ENCODE data around the gene MYO5A.
"Not testable (repeated sequence)": the region's sequence is repeated elsewhere in the genome, so short reads cannot be mapped to it uniquely, and the experiment has no call there.

Gene MYO5A

DNA sequence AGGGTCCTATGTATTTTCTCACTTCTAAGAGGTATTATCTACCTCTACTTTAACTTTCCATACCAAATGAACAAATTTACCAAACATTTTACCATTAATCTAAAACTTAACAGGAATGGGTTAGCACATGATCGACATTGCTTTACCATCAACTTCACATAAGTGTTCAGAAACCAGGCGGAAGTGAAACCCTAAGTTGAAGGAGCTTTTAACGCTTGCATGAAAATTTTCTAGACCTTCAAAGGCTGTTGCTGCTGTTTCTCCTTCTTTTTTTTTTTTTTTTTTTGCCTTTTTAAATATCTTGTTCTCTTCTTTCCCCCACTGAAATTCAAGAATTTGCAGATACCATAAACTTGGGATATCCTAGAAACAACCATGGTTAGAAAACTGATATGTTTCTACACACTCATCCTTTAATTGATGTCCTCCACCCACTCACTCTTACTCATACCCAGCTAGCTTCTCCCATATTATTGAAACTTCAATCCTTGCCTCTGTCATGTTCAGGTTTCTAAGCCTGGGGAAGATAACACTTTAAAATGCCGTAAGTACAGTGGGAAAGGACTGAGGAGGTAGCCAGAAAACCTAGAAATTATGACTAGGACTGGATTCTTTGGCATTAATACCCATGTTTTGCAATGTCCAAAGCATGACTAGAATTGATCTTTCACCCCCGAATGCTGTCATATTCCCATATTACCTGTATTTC is 24.7 kb downstream of the MYO5A start:
- no peak for DNase-seq

GRCh38 chr15:52502608-52503007 is 26.1 kb downstream of the MYO5A start:
- DNase-seq = no peak

- DNase-seq = no peak
Measured at GRCh38 chr15:52499506-52499905, 29.2 kb downstream of the MYO5A start.

GRCh38 chr15:52498706-52499105 is 30.0 kb downstream of the MYO5A start:
- no peak for DNase-seq

DNA sequence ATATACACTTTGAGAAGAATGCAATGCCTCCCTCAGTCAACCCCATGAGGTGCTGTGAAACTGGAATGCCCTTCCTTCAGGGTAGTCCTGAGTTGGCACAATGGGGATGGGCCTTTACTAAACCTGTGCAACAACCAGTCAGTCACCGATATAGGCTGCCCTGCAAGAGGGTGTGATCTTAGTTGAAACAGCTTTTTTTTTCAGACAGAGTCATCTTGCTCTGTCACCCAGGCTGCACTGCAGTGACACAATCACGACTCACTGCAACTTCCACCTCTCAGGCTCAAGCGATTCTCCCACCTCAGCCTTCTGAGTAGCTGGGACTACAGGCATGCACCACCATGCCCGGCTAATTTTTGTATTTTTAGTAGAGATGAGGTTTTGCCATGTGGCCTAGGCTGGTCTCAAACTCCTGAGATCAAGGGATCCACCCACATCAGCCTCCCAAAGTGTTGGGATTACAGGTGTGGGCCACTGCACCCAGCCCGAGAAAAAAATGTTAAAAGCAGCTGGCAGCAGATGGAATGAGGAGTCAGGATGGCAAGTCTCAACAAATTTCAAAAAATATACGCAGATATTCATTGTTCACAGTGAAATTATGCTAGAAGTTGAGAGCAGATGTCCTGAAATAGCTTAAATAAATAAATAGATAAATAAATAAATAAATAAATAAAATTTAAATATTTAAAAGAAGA is 31.8 kb downstream of the MYO5A start:
- DNase-seq = peak; percentile 68

DNA sequence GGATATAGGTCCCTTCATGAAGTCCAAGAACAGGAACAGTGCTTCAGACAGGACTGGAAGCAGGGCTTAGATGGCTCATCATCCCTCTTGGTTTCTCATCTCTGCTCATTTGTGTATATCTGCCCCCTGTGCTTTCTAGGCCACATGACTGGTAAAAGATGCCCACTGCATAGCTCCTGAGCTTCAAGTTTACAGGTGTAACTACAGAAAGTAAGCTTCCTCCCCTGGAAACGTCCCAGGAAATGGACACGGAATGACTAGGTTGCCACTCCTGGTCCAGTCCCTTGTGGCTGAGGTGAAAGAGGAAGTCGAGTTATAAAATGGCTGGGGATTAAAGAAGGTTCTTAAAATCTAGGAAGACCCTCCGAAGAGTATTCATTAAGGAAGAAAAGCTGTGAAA is 32.5 kb downstream of the MYO5A start:
- DNase-seq = no peak

DNA sequence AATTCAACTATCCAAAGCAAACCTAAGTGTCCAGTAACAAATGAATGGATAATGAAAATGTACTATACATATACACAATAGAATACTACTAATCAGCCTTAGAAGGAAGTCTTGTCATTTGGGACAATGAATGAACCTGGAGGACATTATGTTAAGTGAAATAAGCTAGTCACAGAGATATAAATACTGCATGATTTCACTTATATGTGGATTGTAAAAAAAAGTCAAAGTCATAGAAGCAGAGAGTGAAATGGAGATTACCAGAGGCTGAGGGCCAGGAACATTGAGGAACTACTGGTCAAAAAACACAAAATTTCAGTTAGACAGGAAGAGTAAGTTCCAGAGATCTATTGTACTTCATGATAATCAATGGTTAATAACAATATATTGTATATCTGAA is 33.6 kb downstream of the MYO5A start:
- no peak for DNase-seq

DNA sequence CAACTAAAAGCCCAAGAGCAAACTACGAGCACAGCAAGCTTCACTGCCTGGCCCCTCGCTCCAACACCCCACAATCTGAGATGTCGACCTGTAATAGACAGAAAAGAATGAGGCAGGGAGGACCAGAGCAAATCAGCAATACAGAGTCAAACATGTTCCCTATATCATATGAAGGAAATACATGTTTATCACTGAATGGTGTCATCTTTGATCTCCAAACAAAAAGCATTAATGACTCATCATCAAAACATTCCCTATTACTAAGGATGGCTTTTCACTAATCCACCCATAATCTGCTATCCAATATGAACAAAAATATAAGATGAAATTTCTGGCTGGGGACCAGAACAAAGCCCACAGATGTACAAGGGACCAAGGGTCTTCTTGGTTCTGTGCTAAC is 34.7 kb downstream of the MYO5A start:
- DNase-seq = no peak

DNA sequence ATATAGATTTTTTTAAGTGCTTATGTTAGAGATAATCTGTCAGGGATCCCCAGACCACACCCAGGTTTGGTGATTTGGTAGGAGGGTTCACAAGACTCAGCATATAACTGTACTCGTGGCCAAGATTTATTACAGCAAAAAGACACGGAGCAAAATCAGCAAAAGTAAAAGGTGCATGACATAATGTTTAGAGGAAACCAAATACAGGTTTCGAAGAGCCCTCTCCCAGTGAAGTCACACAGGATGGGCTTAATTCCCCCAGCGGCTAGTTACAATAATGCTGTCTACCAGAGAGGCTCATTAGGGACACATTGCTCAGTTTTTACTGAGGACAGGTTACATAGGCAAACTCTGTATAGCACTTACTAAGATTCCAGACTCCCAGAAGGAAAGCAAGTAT is 36.5 kb downstream of the MYO5A start:
- DNase-seq = no peak

DNA sequence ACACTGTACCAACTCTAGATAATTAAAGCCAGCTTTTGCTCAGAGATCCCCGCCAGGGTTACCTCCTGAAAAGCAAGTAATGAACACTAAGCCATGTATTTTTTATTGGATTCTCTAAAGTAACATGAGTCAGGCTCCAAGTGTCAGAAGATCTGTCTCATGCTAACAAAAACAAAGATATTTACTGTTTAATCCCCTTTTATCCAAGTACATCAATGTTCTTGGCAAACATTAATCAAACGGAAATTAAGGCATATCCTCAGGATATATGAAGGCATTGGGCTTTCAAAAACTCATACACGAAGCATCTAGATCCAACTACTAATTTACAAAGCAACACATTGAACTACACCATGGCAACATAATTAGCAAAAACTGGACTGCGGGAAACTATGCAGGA is 37.2 kb downstream of the MYO5A start:
- DNase-seq = no peak

- not testable (repeated sequence) for DNase-seq
Measured at GRCh38 chr15:52489430-52489829, 39.2 kb downstream of the MYO5A start.

GRCh38 chr15:52488830-52489229 is 39.9 kb downstream of the MYO5A start:
- no peak for DNase-seq

GRCh38 chr15:52486003-52486996 is 42.4 kb downstream of the MYO5A start:
- DNase-seq = no peak

DNA sequence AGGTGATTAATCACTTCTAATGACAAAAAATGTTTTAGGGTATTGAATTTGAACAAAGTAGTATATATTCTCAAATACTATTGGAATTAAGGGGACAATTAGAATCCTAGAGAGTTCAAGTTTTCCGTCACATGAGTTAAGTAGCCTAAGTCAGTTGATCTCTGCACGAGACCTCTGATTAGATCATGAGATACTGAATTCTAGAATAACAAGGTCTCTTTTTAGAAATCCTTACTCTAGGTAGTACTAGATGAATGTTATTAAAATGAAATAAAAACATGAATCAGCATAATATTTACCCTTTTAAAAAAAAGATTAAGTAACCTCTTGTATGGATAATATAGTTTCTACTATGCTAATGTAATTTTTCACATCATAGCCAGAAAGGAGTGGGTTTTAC is 43.4 kb downstream of the MYO5A start:
- DNase-seq = no peak

GRCh38 chr15:52483707-52484106 is 45.0 kb downstream of the MYO5A start:
- no peak for DNase-seq

DNA sequence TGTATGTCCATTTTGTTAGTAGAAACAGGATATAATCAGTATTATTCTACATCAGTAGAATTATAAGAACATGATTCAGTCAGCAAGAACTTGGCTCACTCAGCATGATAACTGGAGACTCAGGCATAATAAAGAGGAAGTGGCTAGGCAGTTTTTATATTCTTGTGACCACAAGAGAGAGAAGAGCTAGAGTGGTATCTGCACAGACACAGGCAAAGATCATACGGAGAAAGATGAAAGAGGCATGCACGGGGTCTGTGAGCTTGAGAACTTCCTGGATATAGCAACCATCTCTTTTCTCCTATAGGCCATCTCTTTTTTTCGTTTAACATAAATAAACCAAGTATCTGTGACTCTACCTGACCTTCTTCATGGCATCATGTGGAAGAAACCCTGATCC is 46.8 kb downstream of the MYO5A start:
- peak; percentile 30 for DNase-seq

DNA sequence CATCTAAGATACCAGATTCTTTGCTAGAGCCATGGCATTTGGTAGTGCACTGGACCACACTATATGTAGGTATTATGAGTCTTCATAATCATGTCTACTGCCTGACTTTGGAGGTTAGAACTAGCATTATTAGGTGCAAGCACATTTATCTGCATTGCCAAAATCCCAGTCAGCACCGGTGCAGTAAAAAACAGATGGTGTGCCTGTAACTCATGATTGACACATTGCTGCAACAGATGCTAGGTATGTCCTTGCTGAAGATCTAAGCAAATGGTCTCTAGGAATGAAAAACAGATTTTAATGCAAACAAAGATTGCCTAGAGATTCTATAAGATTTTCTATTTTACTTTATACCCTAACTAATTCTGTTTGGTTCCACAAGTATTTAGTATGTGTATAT is 47.7 kb downstream of the MYO5A start:
- DNase-seq = no peak

DNA sequence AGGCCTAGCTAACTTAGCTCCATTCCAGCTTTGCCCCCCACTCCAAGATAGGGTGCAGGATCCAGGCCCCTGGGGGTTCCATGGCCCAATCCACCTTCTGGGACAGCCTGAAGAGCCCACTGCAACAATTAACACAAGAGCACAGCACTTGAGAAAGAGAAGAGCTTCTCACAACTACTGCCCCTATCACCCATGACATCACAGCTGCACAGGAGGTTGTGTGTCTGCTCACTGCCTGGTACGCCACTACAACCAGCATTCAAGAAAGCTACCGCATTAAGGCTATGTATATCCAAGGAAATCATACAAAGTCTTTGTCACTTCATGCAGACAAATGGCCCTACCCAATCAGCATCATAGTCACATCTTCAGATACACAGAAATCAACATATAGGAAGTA is 62.0 kb downstream of the MYO5A start:
- DNase-seq = no peak

DNA sequence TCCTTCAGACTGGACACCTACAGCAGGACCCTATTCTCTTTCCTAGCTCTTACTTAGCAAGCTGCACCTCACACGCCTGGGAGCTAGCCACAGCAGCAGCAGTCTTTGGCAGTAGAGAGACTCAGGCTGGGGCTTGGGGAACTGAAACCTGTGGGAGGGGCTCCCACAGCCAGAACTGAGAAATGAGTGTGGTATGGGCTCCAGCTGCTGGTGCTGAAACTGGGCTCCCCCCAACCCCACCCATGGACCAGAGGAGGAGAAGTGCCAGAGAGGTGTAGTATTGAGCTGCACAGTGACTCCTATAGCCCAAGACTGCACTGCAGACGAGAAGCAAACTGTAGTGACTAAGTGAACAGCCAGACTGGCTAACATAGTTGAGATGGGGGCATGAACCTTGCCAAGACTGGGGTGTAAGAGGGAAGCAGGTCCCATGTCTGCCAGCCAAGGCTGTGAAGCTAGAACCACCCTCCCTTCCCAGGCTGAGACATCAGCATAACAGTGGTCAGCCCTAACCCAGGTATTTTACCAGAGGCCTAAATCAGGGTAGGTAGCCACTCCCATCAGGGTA is 62.5 kb downstream of the MYO5A start:
- peak; percentile 72 for DNase-seq

DNA sequence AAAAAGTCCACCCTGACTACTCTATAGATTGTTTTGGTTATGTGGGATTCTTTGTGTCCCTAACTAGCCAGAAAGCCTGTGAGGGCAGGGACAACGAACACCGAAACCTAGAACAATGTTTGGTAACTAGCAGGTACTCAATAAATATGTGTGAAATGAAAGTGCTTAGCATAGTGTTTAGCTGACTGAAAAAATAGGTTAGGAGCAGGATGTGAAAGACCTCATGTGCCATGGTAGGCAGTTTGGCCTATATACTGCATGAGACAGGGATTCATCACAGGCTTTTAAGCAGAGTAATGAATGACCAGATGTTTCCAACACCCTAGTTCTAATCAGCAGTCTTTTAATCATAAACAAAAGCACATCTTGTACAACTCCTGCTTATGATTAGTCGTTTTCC is 64.2 kb downstream of the MYO5A start:
- no peak for DNase-seq

GRCh38 chr15:52464040-52464439 is 64.6 kb downstream of the MYO5A start:
- no peak for DNase-seq

DNA sequence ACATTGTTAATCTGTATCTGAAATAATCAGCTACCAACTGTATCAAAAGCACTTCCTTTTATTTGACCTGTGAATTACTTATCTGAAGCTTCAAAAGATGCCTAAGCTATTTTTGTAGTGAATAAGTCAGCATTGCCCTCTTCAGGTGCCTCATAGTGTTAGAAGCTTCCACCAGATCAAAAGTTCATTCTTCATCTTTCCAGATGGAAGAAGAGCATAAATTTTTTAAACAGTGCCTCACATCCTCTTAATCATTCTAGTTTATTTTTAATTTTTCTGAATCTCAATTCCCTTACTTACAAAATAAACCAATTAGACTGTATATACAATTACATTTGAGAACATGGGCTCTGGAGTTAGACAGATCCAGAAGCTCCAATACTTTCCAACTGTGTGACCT is 65.0 kb downstream of the MYO5A start:
- DNase-seq = no peak

DNA sequence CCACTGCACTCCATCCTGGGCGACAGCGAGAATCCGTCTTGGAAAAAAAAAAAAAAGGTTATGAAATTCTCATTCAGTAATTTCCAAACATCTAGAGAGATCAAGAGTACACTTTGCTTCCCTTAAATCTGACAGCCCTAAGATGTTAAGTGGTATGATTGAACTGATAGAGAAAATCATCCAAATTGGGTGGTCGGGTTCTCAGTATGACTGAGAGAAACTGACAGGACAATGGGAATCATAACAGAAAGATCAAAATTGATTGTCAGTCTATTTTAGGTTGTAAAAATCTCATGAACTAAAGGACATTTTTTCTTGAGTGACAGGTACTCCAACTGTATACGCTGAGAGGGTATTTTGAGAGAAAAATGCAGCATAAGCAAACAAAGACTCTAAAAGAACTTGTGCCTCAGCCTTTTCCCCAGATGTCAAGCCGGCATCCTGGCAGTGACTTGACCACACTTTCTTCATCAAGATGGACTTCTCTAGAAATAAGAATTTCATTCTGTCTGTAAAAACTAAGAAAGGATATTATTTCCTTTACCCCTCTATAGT is 65.8 kb downstream of the MYO5A start:
- no peak for DNase-seq

Measured in stimulated activated CD8-positive, alpha-beta memory T cell treated with anti-CD3 and anti-CD28 coated beads, Interleukin-4, amount 100 ng/mL, for 48 hours (primary cell).